H1 (cell line): Measurements from ENCODE around the gene XRCC6. TPM values are rescaled to one million over a fixed set of nuclear protein-coding genes. Genes with fewer than 3 reads are reported as not detected.

Experiments
- ATF2 ChIP-seq: IDR thresholded peaks from 2 replicates; pipeline ENCODE4 v1.6.1; 2012; ENCODE audit warnings: low read length, inconsistent platforms
- GTF2F1 ChIP-seq: IDR thresholded peaks from 2 replicates; pipeline ENCODE4 v1.6.1; 2012; ENCODE audit warnings: low read depth, low read length, improper control_type of control experiment, borderline replicate concordance
- SP4 ChIP-seq: IDR thresholded peaks from 2 replicates; pipeline ENCODE4 v1.6.1; 2012; ENCODE audit warnings: low read length, inconsistent platforms
- polyA plus RNA-seq, 7 experiments: library from polyadenylated mRNA; depleted of rRNA in 3 of 7; stranded (reverse) in 5 of 7; unstranded in 2 of 7; fragments of >200 nt in 5 of 7; fragments of 200-250 nt in 2 of 7; gene quantifications; 1 replicate in 5 of 7; 2 replicates in 1 of 7; 4 replicates in 1 of 7; pipeline versions ENCODE4 v1.2.1 to v1.2.3, GENCODE V29; 2011 to 2013; ENCODE audit warnings: missing spikeins in 2 of 7, mixed read lengths in 2 of 7
- small RNA-seq: library from polyadenylated mRNA; stranded (forward); fragments of <200 nt; extraction: miRNeasy Mini kit (QIAGEN cat#:217004); gene quantifications from one replicate; pipeline ENCODE3, GENCODE V24; 2013; ENCODE audit not compliant: insufficient read depth
- total RNA-seq: library from RNA; stranded (reverse); fragmentation: NEBNext Ultra II Directional; extraction: Animal tissue kit (Norgen Biotek cat#: 25700); gene quantifications from 2 replicates; pipeline ENCODE4 v1.2.1, GENCODE V29; 2021

XRCC6 gene
- total and polyA plus RNA-seq, 2 of the 8 experiments (the other 6 are each of a cell fraction or from before 2014, with no cell fraction given): 150 to 490 TPM

- TF ChIP-seq ATF2: no peak
- TF ChIP-seq GTF2F1: no peak
- TF ChIP-seq SP4: no peak
These were observed 91.9 kb downstream of the XRCC6 start (continued) for GRCh38 chr22:41713004-41713403.

Small RNA genes lying within 50 kb of the gene (small RNA-seq; reads per million reads assigned to genes)
- gene HMGN2P10 (not detected), gene RF00019 (not detected), gene RNU6-476P (not detected)

Other genes with a start within 250 kb of the XRCC6 start
- 7.4 and 8.9 TPM in 2 replicates for gene TEF, start 239.4 kb upstream of the XRCC6 start, total RNA-seq
- gene TEF, start 239.4 kb upstream of the XRCC6 start, polyA plus RNA-seq (2011; rRNA removed): 9.0 and 14.3 TPM in 2 replicates
- gene TOB2, start 174.5 kb upstream of the XRCC6 start, total RNA-seq: 52.8 and 54.1 TPM in 2 replicates
- gene TOB2, start 174.5 kb upstream of the XRCC6 start, polyA plus RNA-seq (2011; rRNA removed): 27.0 and 37.5 TPM in 2 replicates
- gene PHF5A, start 152.6 kb upstream of the XRCC6 start, total RNA-seq: 109 and 135 TPM in 2 replicates
- 96.7 and 119 TPM in 2 replicates for gene PHF5A, start 152.6 kb upstream of the XRCC6 start, polyA plus RNA-seq (2011; rRNA removed)
- gene ACO2, start 152.2 kb upstream of the XRCC6 start, total RNA-seq: 72.4 and 75.4 TPM in 2 replicates
- 52.8 and 74.1 TPM in 2 replicates for gene ACO2, start 152.2 kb upstream of the XRCC6 start, polyA plus RNA-seq (2011; rRNA removed)
- gene POLR3H, start 76.8 kb upstream of the XRCC6 start, total RNA-seq: 34.5 and 39.2 TPM in 2 replicates
- gene POLR3H, start 76.8 kb upstream of the XRCC6 start, polyA plus RNA-seq (2011; rRNA removed): 29.7 and 34.0 TPM in 2 replicates
- gene CSDC2, start 60.3 kb upstream of the XRCC6 start, total RNA-seq: 2.3 and 2.6 TPM in 2 replicates
- gene CSDC2, start 60.3 kb upstream of the XRCC6 start, polyA plus RNA-seq (2011; rRNA removed): 2.0 and 3.2 TPM in 2 replicates
- gene PMM1, start 31.5 kb upstream of the XRCC6 start, total RNA-seq: 10.8 and 11.3 TPM in 2 replicates
- 20.0 and 27.3 TPM in 2 replicates for gene PMM1, start 31.5 kb upstream of the XRCC6 start, polyA plus RNA-seq (2011; rRNA removed)
- 33.7 and 34.3 TPM in 2 replicates for gene DESI1, start 252 bp upstream of the XRCC6 start, total RNA-seq
- gene DESI1, start 252 bp upstream of the XRCC6 start, polyA plus RNA-seq (2011; rRNA removed): 27.6 and 31.2 TPM in 2 replicates
- gene SNU13, start 67.6 kb downstream of the XRCC6 start, total RNA-seq: 214 and 241 TPM in 2 replicates
- gene SNU13, start 67.6 kb downstream of the XRCC6 start, polyA plus RNA-seq (2011; rRNA removed): 227 and 281 TPM in 2 replicates
- 0.36 and 0.54 TPM in 2 replicates for gene MEI1, start 78.2 kb downstream of the XRCC6 start, total RNA-seq
- gene MEI1, start 78.2 kb downstream of the XRCC6 start, polyA plus RNA-seq (2011; rRNA removed): 0.27 and 0.38 TPM in 2 replicates
- gene CCDC134, start 179.4 kb downstream of the XRCC6 start, total RNA-seq: 20.0 and 21.4 TPM in 2 replicates
- 7.7 and 10.3 TPM in 2 replicates for gene CCDC134, start 179.4 kb downstream of the XRCC6 start, polyA plus RNA-seq (2011; rRNA removed)
- 144 TPM in 2 replicates for gene SREBF2, start 211.8 kb downstream of the XRCC6 start, total RNA-seq
- 125 and 183 TPM in 2 replicates for gene SREBF2, start 211.8 kb downstream of the XRCC6 start, polyA plus RNA-seq (2011; rRNA removed)